ENCODE measurements around the gene TELO2.

TELO2 gene

DNA sequence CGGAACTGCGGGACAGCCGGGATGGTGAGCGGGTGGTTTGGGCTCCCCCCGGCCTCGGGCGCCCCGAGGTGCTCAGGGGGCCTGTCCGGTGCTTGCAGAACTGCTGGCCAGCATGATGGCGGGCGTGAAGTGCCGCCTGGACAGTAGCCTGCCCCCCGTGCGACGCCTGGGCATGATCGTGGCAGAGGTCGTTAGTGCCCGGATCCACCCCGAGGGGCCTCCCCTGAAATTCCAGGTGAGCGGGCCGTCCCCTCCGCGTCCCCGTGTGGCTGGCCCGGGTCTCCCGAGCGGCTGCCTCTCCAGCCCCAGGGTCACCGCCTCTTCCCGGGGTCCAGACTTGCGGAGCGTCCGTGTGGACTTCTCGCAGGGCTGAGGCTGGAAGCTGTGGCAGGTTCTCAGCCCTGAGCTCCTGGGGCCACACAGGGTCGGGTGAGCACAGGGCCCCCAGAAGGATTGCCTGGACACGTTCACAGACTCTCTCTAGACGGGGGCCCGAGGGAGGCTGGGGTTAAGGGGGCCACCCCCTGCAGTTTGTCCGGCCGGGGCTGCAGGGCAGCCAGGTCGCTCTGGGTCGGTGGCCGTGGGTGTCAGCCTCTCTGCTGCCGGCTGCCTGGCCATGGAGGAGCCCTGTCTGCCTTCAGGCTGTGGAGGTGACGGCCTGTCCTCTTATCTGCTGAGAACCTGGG lies 7.4 kb downstream of the TELO2 start:
- no peak for FAIRE-seq

GRCh38 chr16:1501630-1502029 lies 8.5 kb downstream of the TELO2 start:
- no peak for FAIRE-seq

GRCh38 chr16:1502092-1503004 lies 9.2 kb downstream of the TELO2 start:
- FAIRE-seq = no peak

DNA sequence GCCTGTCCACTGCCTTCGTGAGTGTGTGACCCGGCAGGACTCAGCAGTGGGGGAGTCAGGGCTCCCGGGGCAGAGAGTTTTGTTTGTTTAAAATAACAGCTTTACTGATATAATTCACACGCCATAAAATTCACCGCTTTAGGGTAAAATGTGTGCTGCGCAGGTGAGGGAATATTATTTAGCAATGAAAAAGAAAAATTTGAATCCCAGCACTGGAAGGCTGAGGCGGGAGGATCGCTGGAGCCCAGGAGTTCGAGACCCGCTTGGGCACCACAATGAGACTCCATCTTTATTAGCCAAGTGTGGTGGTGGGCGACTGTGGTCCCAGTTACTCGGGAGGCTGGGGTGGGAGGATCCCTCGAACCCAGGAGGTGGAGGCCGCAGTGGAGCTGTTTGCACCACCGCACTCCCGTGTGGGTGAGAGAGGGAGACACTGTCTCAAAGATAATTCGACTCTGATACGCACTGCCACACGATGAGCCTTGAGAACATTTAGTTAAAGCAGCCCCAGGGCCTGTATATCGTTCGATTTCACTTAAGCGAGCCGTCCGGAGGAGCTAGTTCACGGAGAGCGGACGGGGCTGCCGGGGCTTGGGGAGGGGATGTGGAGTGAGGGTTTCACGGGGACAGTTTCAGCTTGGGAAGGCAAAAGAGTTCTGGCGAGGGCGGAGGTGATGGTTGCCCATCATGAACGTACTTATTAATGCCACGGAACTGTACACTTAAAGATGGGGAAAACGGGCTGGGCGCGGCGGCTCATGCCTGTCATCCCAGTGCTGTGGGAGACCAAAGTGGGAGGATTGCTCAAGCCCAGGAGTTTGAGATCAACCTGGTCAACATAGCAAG lies 10.2 kb downstream of the TELO2 start:
- FAIRE-seq = no peak

DNA sequence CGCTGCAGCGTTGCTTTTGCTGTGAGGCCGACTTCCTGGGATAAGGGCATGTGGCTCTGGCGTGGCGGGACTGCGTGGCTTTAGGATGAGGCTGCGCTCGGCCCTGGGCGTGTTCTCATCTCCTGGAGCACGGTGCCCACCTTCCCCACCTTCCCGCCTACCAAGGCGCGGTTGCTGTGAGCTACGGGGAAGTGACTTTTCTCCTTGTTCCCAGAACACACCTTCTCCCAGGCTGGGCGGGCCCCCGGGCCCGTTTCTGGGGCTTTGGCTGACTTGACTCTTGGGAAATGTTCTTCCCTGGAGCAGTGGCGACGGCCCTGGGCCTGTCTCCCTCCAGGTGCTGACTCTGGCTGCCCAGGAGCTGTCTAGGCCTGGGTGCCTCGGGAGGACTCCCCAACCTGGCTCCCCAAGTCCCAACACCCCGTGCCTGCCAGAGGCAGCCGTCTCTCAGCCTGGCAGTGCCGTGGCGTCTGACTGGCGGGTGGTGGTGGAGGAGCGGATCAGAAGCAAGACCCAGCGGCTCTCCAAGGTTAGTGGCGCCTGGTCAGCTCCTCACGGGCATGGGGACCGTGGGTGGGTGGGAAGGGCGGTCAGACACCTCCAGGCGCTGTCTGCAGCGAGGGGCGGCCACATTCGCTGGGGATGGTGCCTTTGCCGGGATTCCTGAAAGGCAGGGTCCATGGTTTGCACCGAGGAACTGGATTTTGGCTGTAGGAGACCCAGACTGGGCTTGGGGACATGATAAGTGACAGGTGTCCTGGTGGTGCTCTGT lies 12.1 kb downstream of the TELO2 start:
- no peak for FAIRE-seq

DNA sequence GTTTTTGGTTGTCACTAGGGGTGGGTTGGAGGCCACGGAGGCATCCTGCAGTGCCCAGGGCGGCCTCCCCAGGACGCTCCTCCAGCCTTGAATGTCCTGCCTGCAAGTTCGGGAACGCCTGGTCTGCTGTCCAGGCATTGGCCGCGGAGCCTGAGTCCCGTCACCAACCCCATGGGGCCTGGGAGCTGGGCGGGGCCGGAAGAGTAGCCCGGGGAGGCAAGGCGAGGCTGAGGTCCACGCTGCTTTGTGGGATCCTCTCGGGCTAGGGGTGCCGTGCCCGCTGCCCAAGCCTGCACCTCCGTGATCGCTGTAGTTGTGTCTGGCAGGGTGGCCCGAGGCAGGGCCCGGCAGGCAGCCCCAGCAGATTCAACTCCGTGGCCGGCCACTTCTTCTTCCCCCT lies 12.8 kb downstream of the TELO2 start:
- FAIRE-seq = no peak

DNA sequence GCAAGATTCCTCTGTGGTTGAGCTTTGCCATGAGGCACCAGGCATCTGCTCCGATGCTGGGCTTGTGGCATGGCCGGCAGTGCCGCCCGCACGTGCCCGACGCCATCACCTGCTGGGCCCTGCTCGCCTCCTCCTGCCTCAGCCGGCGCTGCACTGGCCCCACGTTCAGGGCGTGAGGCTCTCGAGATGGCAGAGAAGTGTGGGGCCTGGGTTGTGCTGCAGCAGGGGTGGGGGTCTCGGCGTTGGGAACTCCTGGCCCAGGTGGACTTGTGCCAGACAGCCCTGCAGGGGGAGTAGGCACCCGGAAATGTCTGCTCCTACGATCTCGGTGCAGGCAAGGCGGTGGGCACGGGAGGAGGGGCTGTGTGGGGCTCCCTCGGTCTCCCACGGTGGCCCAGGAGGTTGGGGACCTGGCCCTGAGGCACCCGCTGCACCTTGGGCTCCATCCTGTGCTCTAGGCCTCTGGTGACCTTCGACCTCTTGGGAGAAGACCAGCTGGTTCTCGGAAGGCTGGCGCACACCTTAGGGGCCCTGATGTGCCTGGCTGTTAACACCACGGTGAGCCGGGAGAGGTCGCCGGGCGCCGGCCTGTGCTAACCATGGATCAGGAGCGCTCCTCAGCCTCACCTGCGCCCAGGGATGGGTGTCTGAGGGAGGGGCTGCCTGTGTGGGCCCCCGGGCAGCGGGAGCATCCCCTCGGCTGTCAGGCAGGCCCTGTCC lies 13.5 kb downstream of the TELO2 start:
- FAIRE-seq = no peak

DNA sequence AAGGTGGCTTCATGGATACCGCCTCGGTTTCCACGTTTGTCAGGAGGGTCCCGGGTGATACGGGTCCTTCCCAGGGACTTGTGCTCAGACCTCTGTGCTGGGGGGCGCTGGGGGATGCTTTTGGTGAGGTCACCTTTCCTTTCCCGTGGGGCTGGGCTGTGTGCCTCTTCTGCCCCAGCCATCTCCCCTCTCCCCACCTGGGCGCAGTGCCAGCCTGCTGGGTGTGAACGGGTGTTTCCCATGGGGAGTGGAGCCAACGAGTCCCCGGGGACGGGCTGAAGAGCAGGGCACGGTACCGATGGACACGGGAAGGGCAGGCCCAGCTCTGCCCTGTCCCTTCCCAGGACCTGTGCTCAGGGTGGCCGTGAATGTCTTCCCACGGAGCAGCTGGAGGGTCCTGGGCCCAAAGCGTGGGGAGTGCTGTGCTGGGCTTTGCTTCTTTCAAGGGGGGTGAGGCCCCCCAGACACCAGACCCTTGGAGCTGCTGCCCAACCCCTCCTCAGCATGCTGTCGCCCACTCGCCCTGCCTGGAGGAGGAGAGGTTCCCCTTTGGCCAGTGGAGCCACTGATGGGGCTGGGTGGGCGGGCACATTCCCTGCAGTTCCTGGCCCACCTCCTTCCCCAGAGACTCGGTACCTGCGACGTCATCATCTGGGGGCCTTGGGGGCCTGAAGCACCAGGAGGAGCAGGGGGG lies 15.5 kb downstream of the TELO2 start:
- FAIRE-seq = no peak

DNA sequence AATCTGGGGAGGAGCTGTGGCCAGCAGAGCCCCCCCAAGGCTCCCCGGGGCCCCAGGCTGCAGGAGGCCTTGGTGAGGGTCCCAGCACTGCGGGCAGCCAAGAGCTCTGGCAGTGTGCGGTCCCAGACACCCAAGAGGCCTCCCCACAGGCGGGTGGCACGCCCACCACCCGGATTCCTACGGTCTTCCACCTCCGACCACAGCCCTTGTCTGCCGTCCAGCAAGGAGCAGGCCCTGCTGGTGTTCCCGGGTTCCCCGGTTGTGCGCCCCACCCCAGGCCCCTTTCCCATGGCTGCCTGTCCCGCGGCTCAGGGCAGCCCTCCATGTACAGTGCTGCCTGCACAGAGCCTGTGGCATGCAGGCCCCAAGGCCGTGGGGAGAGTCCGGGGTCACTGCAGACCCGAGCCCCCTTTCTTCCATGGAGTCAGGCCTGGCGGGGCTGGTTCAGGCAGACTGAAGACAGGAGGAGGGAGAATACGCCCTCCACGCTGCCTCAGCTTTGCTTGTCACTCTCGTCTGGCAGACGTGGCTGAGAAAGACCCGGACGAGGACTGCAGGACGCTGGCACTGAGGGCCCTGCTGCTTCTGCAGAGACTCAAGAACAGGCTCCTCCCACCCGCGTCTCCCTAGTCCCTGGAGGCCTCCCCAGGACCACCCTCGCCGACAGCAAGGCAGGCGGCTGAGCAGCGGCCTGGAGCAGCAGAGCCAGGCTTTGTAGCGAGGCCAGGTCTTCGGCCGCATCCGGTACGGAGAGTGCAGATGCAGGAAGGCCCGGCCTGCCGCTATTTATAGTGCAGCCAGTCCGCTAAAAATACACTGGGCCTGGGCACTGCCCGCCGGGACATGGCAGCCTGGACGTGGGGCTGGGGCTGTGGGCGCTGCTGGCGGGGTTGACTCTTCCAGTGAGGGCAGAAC lies 16.4 kb downstream of the TELO2 start:
- FAIRE-seq = no peak

GRCh38 chr16:1510272-1510671 lies 17.1 kb downstream of the TELO2 start:
- FAIRE-seq = no peak

DNA sequence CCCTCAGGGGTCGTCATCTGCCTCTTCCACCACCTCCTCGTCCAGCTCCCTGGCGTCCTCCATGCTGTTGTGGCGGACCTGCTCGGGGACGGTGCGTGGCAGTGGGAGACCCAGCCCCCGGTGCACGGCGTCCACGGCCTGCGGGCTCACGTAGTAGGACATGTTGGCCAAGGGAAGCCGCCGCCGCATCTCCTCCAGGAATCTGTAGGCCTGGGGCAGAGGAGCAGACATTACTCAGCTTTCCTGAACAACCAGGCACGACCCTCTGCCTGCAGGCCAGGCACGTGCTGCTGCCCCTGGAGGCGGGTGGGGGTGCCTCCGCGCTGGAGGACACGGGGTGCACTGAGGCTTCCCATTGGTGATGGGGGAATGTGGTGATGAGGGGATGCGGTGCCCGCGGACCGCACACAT lies 17.8 kb downstream of the TELO2 start:
- FAIRE-seq = no peak

- no peak for FAIRE-seq
These were observed 18.8 kb downstream of the TELO2 start for GRCh38 chr16:1511662-1512569.

- FAIRE-seq = no peak
These were observed 19.6 kb downstream of the TELO2 start for GRCh38 chr16:1512774-1513173.

- FAIRE-seq = no peak
These were observed 21.3 kb downstream of the TELO2 start for GRCh38 chr16:1514507-1514906.

GRCh38 chr16:1518626-1519135 lies 25.5 kb downstream of the TELO2 start:
- FAIRE-seq = no peak

DNA sequence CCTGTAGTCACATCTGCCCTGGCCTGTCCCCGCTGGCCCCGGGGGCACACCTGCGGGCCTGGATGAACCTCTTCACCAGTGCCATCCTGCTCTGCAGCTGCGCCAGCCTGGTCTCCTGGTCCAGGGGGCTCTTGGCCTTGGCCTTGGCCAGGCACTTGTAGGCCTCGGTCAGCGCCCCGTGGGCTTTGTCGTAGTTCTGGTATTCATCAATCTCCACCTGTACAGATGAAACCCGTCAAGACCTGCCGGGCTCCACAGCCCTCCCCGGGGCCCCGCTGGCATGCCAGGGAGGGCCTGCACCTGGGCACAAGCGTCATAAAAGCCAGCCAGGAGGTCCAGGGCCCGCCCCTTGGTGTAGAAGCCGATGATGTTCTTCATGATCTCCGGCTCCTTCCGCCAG lies 26.7 kb downstream of the TELO2 start:
- no peak for FAIRE-seq

- FAIRE-seq = no peak
These were observed 27.3 kb downstream of the TELO2 start for GRCh38 chr16:1520461-1520860.

DNA sequence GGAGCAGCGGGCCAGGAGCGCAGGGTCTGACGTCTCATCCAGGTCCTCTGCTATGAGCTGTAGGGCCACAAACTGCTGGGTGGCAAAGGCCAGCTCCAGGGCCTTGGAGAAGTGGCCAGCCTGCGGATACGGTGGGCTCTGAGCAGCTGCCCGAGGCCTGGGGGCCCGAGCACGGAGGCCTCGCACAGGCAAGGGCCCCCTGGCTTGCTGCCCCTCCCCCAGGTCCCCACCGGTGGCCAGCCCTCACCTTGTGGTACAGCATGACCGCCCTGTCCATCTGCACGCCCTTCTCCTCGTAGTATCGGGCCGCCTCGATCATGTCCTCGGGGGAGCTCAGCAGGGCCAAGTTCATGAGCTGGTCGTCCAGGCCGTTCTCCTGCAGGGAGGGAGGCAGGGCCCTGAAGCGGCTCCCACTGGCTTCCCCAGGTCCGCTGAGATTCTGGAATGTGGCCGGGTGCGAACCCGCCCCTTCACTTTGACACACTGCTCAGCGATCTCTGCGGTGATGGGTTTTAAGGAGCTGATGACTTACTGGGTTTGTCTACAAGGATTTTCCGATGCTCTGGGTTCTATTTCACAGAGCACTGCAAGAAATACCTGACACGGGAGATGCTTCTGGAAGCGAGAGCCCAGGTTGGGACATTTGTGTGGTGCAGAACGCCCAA lies 30.6 kb downstream of the TELO2 start:
- no peak for FAIRE-seq
